Measurements from ENCODE around the gene DMWD. TPM values are rescaled to one million over a fixed set of nuclear protein-coding genes. Genes with fewer than 3 reads are reported as not detected.

Gene DMWD
- total RNA-seq, 1 donor from 2014 or later: 31.2 TPM

DNA sequence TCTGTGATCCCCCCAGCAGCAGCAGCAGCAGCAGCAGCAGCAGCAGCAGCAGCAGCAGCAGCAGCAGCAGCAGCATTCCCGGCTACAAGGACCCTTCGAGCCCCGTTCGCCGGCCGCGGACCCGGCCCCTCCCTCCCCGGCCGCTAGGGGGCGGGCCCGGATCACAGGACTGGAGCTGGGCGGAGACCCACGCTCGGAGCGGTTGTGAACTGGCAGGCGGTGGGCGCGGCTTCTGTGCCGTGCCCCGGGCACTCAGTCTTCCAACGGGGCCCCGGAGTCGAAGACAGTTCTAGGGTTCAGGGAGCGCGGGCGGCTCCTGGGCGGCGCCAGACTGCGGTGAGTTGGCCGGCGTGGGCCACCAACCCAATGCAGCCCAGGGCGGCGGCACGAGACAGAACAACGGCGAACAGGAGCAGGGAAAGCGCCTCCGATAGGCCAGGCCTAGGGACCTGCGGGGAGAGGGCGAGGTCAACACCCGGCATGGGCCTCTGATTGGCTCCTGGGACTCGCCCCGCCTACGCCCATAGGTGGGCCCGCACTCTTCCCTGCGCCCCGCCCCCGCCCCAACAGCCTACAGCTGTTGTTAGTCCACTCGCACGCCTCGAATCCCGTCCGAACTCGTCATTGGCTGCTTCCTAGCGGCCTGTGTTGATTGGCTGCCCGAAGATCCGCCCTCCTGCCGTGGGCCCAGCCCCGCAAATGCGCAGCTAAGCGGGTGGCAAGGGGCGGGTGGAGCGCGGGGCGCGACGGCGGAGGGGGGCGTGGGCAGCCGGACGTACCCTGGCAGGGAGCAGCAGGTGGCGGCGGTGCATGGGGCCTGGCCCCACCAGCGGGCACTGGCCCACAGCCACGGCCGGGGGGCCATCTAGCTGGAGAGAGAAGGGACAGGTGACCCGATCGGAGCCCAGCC lies 22.2 kb downstream of the DMWD start:
- H3K36me3 ChIP-seq: peaks cover 0 to 10% of the 10 kb centered on the region in 2 donors
- peak overlapping the region; percentile 58 to 80 for H3K4me3 ChIP-seq
- H3K27me3 ChIP-seq: no peaks in the 10 kb centered on the region
- peaks cover 38% of the 10 kb centered on the region for H3K4me1 ChIP-seq
- intact Hi-C loops (cut with DNase I): no loop called here
- DNase-seq (ENCODE audit: extremely low spot score in 2 of 2): peak in 1 of 2 donors; percentile 100
- no peaks in the 10 kb centered on the region for H3K9me3 ChIP-seq
- H3K27ac ChIP-seq: peak overlapping the region; percentile 91
- TF ChIP-seq POLR2A (IDR thresholded peaks at IDR 0.05) (peak in 1 of 2 donors; percentile 2), POLR2AphosphoS5 (IDR thresholded peaks at IDR 0.05; ENCODE audit: insufficient read depth in 1 of 2, low read depth in 1 of 2) (peak; percentile 87 to 91)
- TF ChIP-seq, protein P1, sequence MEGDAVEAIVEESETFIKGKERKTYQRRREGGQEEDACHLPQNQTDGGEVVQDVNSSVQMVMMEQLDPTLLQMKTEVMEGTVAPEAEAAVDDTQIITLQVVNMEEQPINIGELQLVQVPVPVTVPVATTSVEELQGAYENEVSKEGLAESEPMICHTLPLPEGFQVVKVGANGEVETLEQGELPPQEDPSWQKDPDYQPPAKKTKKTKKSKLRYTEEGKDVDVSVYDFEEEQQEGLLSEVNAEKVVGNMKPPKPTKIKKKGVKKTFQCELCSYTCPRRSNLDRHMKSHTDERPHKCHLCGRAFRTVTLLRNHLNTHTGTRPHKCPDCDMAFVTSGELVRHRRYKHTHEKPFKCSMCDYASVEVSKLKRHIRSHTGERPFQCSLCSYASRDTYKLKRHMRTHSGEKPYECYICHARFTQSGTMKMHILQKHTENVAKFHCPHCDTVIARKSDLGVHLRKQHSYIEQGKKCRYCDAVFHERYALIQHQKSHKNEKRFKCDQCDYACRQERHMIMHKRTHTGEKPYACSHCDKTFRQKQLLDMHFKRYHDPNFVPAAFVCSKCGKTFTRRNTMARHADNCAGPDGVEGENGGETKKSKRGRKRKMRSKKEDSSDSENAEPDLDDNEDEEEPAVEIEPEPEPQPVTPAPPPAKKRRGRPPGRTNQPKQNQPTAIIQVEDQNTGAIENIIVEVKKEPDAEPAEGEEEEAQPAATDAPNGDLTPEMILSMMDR (IDR thresholded peaks at IDR 0.05): peak; percentile 73 to 95 (median 87)

DNA sequence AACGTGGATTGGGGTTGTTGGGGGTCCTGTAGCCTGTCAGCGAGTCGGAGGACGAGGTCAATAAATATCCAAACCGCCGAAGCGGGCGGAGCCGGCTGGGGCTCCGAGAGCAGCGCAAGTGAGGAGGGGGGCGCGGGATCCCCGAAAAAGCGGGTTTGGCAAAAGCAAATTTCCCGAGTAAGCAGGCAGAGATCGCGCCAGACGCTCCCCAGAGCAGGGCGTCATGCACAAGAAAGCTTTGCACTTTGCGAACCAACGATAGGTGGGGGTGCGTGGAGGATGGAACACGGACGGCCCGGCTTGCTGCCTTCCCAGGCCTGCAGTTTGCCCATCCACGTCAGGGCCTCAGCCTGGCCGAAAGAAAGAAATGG lies 22.8 kb downstream of the DMWD start:
- no peak for DNase-seq (ENCODE audit: extremely low spot score in 2 of 2)
- no peaks in the 10 kb centered on the region for H3K9me3 ChIP-seq
- peaks cover 0 to 10% of the 10 kb centered on the region in 2 donors for H3K36me3 ChIP-seq
- H3K27ac ChIP-seq: peak overlapping the region; percentile 91
- intact Hi-C loops (cut with DNase I): no loop called here
- H3K27me3 ChIP-seq: no peaks in the 10 kb centered on the region
- peak overlapping the region; percentile 58 to 80 for H3K4me3 ChIP-seq
- no peak for TF ChIP-seq POLR2AphosphoS5 (IDR thresholded peaks at IDR 0.05; ENCODE audit: insufficient read depth in 1 of 2, low read depth in 1 of 2)
- no peak for TF ChIP-seq POLR2A (IDR thresholded peaks at IDR 0.05)
- TF ChIP-seq, protein P1 (IDR thresholded peaks at IDR 0.05): no peak
- H3K4me1 ChIP-seq: peaks cover 45% of the 10 kb centered on the region

DNA sequence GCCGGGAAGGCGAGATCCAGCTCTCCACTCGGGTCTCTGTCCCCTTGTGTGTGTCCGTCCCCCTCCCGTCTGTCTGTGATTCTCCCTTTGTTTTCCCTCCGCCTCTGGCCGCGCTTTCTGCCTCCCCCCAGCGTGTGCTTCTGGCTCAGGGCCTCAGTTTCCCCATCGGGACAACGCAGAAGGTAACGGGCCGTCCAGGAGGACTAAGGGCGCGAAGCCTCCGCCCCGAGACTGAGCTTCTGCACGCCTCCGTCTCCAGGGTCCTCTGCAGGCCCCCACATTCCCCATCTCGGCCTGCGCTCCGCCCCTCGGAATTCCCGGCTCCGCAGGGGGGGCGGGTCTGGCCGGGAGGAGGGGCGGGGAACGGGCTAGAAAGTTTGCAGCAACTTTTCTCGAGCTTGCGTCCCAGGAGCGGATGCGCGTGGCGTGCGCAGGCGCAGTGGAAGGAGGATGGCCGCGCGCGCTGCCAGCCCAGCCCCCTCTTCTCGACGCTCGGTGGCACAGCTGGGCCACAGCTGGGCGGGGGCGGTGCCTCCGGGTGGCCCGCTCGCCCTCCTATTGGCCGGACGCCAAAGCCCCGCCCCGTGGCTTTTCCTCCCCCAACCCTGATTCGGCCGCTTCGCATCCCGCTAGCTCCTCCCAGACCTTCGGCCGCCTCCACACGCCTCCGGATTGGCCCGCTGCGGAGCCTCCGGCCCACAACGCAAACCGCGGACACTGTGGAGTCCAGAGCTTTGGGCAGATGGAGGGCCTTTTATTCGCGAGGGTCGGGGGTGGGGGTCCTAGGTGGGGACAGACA lies 23.5 kb downstream of the DMWD start, which contains the start of gene SIX5:
Gene SIX5, minus strand, starts transcription at position 269 of the 799 bp plus-strand sequence. CDS start 408 bp downstream, outside the sequence.
- H3K9me3 ChIP-seq: no peaks in the 10 kb centered on the region
- peak within 1 kb of the TSS; percentile 58 to 80 for H3K4me3 ChIP-seq
- peak; percentile 99 for TF ChIP-seq POLR2AphosphoS5 (IDR thresholded peaks at IDR 0.05; ENCODE audit: insufficient read depth in 1 of 2, low read depth in 1 of 2)
- TF ChIP-seq POLR2A (IDR thresholded peaks at IDR 0.05): peak in 1 of 2 donors; percentile 96
- TF ChIP-seq, protein P1 (IDR thresholded peaks at IDR 0.05): no peak
- peaks cover 0 to 7% of the 10 kb centered on the region in 2 donors for H3K36me3 ChIP-seq
- intact Hi-C loops (cut with DNase I): no loop called here
- no peaks in the 10 kb centered on the region for H3K27me3 ChIP-seq
- peak within 1 kb of the TSS; percentile 98 for H3K27ac ChIP-seq
- DNase-seq (ENCODE audit: extremely low spot score in 2 of 2): peak in 1 of 2 donors; percentile 98
- peaks cover 51% of the 10 kb centered on the region for H3K4me1 ChIP-seq

DNA sequence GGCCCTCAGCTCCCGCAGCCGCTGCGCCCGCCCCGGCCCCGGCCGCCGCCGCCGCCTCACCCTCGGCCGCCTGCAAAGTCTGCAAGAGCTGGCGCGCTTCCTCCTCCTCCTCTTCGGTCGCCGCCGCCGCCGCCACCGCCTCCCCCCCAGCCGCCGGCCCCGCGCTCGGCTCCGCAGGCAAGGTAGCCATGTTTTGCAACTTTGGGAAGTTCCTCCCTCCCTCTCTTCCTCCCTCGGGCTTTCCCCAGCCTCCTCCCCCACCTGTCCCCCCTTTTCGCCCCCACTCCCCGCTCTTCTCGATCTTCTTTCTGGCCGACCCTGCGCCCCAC lies 24.0 kb downstream of the DMWD start:
- peaks cover 56% of the 10 kb centered on the region for H3K4me1 ChIP-seq
- no peak for DNase-seq (ENCODE audit: extremely low spot score in 2 of 2)

More for the DNA sequence above, 24.0 kb downstream of the DMWD start:
- Histone ChIP-seq H3K36me3 (peaks cover 0 to 7% of the 10 kb centered on the region in 2 donors), H3K9me3 (no peaks in the 10 kb centered on the region), H3K4me3 (peak overlapping the region; percentile 58 to 80), H3K27ac (peak overlapping the region; percentile 98), H3K27me3 (no peaks in the 10 kb centered on the region)
- TF ChIP-seq POLR2A (IDR thresholded peaks at IDR 0.05): no peak
- no peak for TF ChIP-seq POLR2AphosphoS5 (IDR thresholded peaks at IDR 0.05; ENCODE audit: insufficient read depth in 1 of 2, low read depth in 1 of 2)
- TF ChIP-seq, protein P1 (IDR thresholded peaks at IDR 0.05): no peak
- intact Hi-C loops (cut with DNase I): no loop called here

Data from vagina (tissue), 2 donors.